HG03135 (cell line): ENCODE data around the gene SGK2.

Experiments
- ATAC-seq: cut with Tn5 transposase; IDR thresholded peaks from one replicate; pipeline ENCODE4 v1.9.1; 2021; ENCODE audit warnings: mild to moderate bottlenecking, moderate library complexity; ENCODE audit not compliant: unreplicated experiment

SGK2 gene

GRCh38 chr20:43559147-43559987, 540 bp downstream of the SGK2 start:
- no peak for ATAC-seq

DNA sequence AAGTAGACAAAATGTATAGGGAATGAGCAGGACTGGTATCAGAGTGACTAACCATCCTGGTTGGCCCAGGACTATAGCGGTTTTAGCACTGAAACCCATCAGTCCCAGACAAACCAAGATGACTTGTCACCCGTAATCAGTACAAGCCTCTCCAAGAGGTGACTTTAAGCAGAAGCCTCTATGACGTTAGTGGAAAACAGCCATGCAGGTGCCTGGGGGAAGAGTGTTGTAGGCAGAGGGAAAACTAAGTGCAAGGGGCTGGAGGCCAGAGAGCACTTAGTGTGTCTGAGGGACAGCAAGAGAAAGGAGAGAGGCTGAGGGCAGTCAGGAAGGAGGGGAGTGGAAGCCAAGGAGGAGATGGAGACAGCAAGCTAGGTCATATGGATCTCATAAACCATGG, 2.1 kb downstream of the SGK2 start:
- ATAC-seq = no peak

GRCh38 chr20:43563429-43563828, 4.6 kb downstream of the SGK2 start:
- ATAC-seq = no peak

DNA sequence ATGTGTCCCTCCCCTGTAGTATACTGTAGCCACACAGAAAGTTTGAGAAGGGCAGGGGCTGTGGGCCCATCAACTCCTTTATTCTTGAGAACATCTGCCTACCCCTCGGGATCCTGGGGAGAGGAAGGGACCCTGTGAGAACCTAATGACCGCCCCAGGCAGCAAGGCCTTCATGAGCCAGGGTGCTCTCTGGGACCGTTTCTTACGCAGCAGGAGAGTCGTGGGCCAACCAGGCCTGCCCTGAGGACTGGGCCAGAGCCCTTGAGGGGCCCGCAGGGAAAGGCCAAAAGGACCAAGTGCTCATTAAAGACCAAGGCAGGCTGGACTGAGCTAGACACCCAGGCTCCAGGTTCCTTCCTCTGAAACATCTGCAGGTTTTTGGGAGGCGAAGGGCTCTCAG, 5.2 kb downstream of the SGK2 start:
- no peak for ATAC-seq

DNA sequence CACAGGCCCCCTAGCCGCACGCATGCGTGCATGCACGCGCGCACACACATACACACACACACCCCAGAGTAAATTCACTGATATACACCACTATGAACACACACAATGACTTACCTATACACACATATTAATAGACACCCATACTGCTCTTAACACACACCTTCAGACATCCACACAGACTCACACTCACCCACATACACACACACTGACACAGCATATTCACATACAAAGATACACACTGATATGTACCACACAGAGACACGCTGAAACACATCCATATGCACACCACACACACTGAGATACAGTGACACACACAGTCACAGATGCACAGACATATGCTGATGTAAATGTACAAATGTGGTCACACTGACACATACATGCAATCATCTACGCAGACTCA, 5.6 kb downstream of the SGK2 start:
- no peak for ATAC-seq

DNA sequence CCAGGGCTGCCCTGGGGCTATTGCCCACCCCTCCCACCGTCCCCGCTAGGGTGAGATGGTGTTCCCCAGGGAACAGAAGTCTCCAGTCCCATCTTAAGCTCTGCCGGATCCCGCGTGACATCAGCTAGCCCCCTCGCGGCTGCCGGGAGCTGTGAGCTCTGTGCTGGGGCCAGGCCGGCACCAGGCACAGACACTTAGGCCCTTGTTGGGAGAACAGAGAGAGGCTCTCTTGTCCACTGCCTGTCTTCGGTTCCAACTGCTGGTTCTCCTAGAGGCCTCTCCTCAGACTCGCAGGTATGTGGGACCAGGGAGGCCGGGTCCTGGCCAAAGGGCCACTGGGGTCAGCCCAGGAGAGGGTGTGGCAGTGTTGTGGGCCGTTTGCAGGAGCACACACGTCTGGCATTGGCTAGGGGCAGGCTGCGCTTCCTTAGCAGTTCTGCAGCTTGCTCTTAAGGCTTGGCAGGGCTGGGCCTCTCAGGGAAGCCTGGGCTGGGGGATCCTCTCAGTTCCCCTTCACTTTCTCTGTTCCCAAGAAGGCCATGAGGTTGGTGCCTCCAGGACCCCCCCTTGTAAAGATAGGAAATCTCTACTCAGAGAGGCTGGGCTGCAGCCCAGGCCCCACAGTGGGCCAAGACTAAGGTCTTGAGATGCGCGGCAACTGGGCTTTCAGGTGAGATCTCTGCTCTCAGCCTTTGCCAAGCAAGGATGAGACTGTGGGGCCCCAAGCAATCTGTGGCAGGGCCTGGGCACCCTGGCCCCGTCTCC, 6.3 kb downstream of the SGK2 start:
- ATAC-seq = no peak

- no peak for ATAC-seq
These were observed 6.9 kb downstream of the SGK2 start for GRCh38 chr20:43565758-43566104.

GRCh38 chr20:43567477-43567876, 8.7 kb downstream of the SGK2 start:
- ATAC-seq = no peak

DNA sequence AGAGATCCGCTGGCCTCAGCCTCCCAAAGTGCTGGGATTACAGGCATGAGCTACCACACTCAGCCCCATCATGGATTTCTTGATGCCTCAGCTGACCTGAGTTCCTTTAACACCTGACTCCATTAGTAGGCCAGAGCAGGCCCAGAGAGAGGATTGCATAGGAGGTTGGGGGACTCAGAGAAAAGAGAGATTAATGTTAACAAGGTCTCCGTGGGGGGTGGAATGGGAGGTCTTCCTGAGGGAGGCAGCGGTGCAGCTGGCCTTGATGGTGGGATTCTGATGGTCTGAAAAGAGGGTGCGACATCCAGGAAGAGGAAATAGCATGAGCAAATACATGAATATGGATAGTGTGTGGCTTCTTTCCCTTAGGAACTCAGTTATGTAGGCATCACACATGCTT, 9.9 kb downstream of the SGK2 start:
- no peak for ATAC-seq

- no peak for ATAC-seq
These were observed 10.5 kb downstream of the SGK2 start for GRCh38 chr20:43569282-43569681.

DNA sequence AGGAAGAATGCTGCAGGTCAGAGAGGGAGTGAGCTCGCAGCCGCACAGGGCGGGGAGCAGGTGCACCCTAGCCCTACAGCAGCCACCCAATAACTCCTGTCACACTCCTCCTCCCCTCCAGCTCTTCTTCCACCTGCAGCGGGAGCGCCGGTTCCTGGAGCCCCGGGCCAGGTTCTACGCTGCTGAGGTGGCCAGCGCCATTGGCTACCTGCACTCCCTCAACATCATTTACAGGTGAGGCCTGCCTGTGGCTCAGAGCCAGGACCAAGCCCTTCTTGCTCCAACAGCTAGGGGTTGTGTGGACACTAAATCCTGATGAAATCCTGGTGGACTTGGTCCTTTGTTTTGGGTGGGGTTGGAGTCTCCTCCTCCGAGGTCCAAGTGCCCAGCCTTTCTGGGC, 11.7 kb downstream of the SGK2 start:
- ATAC-seq = no peak

DNA sequence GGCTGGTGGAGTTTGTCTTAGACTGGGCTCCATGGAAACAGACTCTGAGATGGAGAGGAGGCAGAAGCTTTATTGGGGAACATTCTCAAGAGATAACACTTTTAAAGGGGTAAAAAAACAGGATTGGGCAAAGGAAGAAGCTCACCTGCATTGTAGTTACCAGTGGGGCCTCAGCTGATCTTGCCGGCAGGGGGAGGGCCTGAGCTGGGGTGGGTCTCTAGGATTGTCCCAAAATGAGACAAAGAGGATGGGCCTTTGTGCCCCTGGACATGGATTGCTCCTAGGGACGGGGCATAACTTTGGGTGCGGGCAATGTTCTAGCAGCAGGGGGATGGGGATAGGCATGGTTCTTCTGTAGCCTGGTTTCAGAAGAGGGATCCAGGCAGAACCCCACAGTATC, 12.5 kb downstream of the SGK2 start:
- no peak for ATAC-seq

- ATAC-seq = no peak
These were observed 12.9 kb downstream of the SGK2 start for GRCh38 chr20:43571771-43572170.

DNA sequence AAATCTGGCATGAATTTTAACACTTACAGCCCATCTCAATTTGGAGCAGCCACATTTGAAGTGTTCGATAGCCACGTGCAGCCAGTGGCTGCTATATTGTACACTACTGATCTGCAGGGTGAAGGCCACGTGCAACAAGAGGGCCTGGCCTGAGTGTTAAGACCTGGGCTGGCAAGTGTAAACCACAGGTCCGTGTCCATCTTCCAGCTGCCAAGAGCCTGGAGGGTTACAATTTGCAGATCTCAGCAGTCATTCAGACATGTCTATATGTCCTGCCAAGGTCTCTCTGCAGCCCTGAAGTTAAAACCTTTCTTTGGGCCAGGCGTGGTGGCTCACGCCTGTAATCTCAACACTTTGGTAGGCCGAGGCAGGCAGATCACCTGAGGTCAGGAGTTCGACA, 14.1 kb downstream of the SGK2 start:
- no peak for ATAC-seq

GRCh38 chr20:43576108-43576507, 17.3 kb downstream of the SGK2 start:
- ATAC-seq = no peak

DNA sequence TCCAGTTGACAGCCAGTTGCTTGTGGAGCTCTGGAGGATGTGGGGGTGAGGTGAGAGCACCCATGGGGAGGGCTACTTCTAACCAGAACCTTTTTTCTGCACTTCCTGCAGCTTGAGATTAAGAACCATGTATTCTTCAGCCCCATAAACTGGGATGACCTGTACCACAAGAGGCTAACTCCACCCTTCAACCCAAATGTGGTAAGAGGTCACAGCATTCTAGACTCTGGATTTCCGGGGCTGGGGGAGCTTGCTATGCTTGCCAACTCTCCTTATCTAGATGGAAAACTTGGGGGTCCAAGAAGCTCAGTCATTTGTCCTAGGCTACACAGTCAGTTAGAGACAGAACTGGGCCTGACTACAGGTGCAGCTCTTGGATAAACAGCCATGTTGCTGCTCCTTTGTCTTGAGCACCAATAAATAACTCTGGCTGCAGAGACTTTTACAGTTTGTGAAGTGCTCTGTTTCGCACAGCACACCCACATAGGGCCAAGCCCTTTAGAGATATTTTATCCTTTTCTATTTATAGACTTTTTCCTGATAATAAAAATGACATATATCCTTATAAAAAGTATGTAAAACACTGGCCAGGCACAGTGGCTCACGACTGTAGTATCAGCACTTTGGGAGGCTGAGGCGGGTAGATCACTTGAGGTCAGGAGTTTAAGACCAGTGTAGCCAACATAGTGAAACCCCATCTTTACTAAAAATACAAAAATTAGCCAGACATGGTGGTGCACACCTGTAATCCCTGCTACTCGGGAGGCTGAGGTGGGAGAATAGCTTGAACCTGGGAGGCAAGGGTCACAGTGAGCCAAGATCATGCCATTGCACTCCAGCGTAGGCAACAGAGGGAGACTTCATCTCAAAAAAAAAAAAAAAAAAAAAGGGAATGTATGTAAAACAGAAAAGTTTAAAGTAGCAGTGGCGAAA, 21.3 kb downstream of the SGK2 start:
- no peak for ATAC-seq

GRCh38 chr20:43583133-43583864, 24.5 kb downstream of the SGK2 start:
- ATAC-seq = no peak

DNA sequence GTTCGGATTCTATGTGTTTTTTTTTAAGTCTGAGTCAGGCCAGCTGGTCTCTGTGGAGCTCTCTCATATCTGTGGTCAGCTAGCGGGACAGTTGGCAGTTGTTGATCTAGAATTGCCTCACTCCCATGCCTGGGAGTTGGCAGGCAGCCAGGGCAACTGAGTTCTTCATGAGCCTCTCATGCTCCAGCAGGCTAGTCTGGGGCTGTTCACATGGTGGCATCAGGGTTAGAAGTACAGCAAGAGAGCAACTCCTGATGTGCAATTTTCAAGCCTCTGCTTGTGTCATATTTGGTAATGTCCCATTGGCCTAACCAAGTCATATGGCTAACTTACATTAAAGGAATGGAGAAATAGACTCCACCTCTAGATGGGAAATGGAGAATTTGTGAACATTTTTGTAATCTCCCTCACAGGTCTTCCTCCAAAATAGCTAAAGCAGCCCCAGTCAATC, 25.2 kb downstream of the SGK2 start:
- ATAC-seq = no peak

- no peak for ATAC-seq
These were observed 25.8 kb downstream of the SGK2 start for GRCh38 chr20:43584448-43585136.

DNA sequence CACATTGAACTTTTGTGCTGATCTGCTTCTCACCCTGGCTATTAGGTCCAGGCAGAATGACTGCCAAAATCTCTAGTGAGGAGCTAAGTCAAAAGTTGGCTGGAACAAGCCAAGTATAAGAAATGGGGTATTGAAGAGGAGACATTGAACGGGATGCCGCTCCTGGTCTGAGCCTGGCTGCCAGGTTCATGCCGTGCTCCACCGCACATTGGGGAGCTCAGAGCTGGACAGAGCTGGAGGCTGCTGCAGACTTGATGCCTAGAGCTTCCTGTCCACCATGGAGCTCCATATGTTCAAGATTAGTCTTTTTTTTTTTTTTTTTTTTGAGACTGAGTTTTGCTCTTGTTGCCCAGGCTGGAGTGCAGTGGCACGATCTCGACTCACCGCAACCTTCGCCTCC, 27.8 kb downstream of the SGK2 start:
- no peak for ATAC-seq
